ENCODE results near the gene SLC25A21. TPM values are rescaled to one million over a fixed set of nuclear protein-coding genes. Genes with fewer than 3 reads are reported as not detected.

The SLC25A21 gene
- total and polyA plus RNA-seq, 10 of the 15 experiments (the other 5 are each of a cell fraction or from before 2014, with no cell fraction given) = 0.06 to 0.72 (median 0.17) TPM; not detected in 3

- no peak for TF ChIP-seq ZNF687 (IDR thresholded peaks at IDR 0.05)
- TF ChIP-seq BCL3 (IDR thresholded peaks at IDR 0.05; ENCODE audit: borderline replicate concordance, insufficient read depth, low read depth, low read length, poor library complexity, severe bottlenecking) = no peak
Observed at GRCh38 chr14:36931791-36932190, 240.6 kb downstream of the SLC25A21 start (continued).

- H3K9me3 ChIP-seq (replicated peaks; ENCODE audit: control insufficient read depth, insufficient read depth, low read length) = no peaks in the 10 kb centered on the region
- BruUV-seq (replicated peaks) = no TSS peak
- no peaks in the 10 kb centered on the region for H3K36me3 ChIP-seq (ENCODE audit: control insufficient read depth in 2 of 2, insufficient read depth in 2 of 2, low read length in 1 of 2)
- in situ Hi-C loops (cut with MboI) = no loop called here
- no peaks in the 10 kb centered on the region for H3K4me1 ChIP-seq (ENCODE audit: control insufficient read depth, insufficient read depth, low read length)
- H3K9ac ChIP-seq (ENCODE audit: control insufficient read depth, insufficient read depth, low read length) = no peak overlapping the region
- RAD21 ChIA-PET (ENCODE audit: unreplicated experiment) = no interaction called here
- no peaks in the 10 kb centered on the region for H3K27me3 ChIP-seq (replicated peaks in 1 of 2; ENCODE audit: control insufficient read depth in 2 of 2, insufficient read depth in 2 of 2, low read length in 1 of 2)
- ATAC-seq (no peak), FAIRE-seq (no peak), DNase-seq (ENCODE audit: low read depth, low spot score) (no peak)
- H3K4me3 ChIP-seq = no peak overlapping the region
- no peak overlapping the region for H3K27ac ChIP-seq (ENCODE audit: control insufficient read depth, insufficient read depth)
- WGBS (ENCODE audit: insufficient coverage, insufficient replicate concordance, low lambda C conversion rate, missing lambda C conversion rate) = 20% methylated on average over 4 of the region's 4 CpGs
- no peaks in the 10 kb centered on the region for H4K20me1 ChIP-seq (ENCODE audit: control insufficient read depth, insufficient read depth)
- TF ChIP-seq NFYA (IDR thresholded peaks at IDR 0.05; ENCODE audit: borderline replicate concordance, low read depth, low read length) (no peak), MLLT1 (IDR thresholded peaks at IDR 0.05) (no peak), CBX5 (IDR thresholded peaks at IDR 0.05; ENCODE audit: low read depth) (no peak), ATF3 (IDR thresholded peaks at IDR 0.05; ENCODE audit: borderline replicate concordance, extremely low read depth, low read depth, low read length) (no peak), ZNF592 (IDR thresholded peaks at IDR 0.05) (no peak)
- intact Hi-C loops (cut with micrococcal nuclease; ENCODE audit: unreplicated experiment) = no loop called here
- CTCF ChIA-PET = interaction anchor here (0.9 kb wide), 1 partner anchor 14 kb away, joined by 3 read pairs; no protein-coding TSS in a partner anchor
- no peaks in the 10 kb centered on the region for H3K79me2 ChIP-seq (ENCODE audit: control insufficient read depth, insufficient read depth, low read length)
- H3K4me2 ChIP-seq (ENCODE audit: control insufficient read depth, insufficient read depth) = no peak overlapping the region
- POLR2A ChIA-PET = no interaction called here
- SMC1A ChIA-PET (ENCODE audit: uncharacterized antibody, unreplicated experiment) = no interaction called here
- H2AFZ ChIP-seq (ENCODE audit: control insufficient read depth, low read depth, low read length) = no peak overlapping the region
Observed at GRCh38 chr14:36928432-36928831, 244.0 kb downstream of the SLC25A21 start.

Measured in GM12878 (cell line).